HEK293 (cell line): ENCODE results near the gene BAIAP2.

Experiments
- ZNF292 ChIP-seq: fragments of 450-650 bp; formaldehyde crosslinking; IDR thresholded peaks from 2 replicates; pipeline ENCODE4 v1.5.1; 2016; ENCODE audit warnings: low read depth, missing biosample characterization, missing genetic modification characterization, borderline replicate concordance
- ZNF692 ChIP-seq: fragments of 450-650 bp; formaldehyde crosslinking; IDR thresholded peaks from 2 replicates; pipeline ENCODE4 v1.5.1; 2016; ENCODE audit warnings: missing biosample characterization, missing genetic modification characterization
- ZNF776 ChIP-seq: fragments of 450-650 bp; formaldehyde crosslinking; IDR thresholded peaks from 2 replicates; pipeline ENCODE4 v1.5.0; 2017; ENCODE audit warnings: missing biosample characterization, missing genetic modification characterization, borderline replicate concordance

- TF ChIP-seq ZNF776 (no peak), ZNF292 (tag by site-specific recombination) (no peak), ZNF692 (tag by site-specific recombination) (no peak)
These were observed 58.9 kb downstream of the BAIAP2 start for GRCh38 chr17:81093619-81094508.
